GM21526 (cell line): ENCODE data around the gene AHCY.
"Not testable (repeated sequence)": the region's sequence is repeated elsewhere in the genome, so short reads cannot be mapped to it uniquely, and the experiment has no call there.

Experiments used
- ATAC-seq: cut with Tn5 transposase; IDR thresholded peaks from one replicate; pipeline ENCODE4 v1.9.1; 2021; ENCODE audit warnings: moderate library complexity; ENCODE audit not compliant: unreplicated experiment, low FRiP score

The AHCY gene

DNA sequence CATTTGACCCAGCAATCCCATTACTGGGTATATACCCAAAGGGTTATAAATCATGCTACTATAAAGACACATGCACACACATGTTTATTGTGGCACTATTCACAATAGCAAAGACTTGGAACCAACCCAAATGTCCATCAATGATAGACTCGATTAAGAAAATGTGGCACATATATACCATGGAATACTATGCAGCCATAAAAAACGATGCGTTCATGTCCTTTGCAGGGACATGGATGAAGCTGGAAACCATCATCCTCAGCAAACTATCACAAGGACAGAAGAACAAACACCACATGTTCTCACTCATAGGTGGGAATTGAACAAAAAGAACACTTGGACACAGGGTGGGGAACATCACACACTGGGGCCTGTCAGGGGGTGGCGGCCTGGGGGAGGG, 25.1 kb upstream of the AHCY start:
- ATAC-seq = not testable (repeated sequence)

DNA sequence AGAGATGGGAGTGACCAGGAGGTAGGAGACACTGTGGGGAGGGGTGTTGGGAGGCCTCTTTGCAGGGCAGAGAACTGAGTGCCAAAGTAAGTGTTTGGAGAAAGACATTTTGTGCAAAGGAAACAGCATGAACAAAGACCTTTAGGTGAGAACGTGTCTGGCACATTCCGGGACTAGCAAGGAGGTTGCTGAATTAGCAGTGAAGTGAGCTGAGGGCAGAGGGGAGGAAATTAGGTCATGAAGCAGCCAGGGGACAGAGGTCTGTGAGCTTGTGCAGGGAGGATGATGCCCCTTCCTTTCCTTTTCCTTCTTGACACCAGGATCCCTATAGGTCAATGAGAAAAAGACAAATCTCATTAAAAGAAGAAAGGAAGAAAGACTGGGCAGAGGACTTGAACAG, 21.4 kb upstream of the AHCY start:
- ATAC-seq = no peak

DNA sequence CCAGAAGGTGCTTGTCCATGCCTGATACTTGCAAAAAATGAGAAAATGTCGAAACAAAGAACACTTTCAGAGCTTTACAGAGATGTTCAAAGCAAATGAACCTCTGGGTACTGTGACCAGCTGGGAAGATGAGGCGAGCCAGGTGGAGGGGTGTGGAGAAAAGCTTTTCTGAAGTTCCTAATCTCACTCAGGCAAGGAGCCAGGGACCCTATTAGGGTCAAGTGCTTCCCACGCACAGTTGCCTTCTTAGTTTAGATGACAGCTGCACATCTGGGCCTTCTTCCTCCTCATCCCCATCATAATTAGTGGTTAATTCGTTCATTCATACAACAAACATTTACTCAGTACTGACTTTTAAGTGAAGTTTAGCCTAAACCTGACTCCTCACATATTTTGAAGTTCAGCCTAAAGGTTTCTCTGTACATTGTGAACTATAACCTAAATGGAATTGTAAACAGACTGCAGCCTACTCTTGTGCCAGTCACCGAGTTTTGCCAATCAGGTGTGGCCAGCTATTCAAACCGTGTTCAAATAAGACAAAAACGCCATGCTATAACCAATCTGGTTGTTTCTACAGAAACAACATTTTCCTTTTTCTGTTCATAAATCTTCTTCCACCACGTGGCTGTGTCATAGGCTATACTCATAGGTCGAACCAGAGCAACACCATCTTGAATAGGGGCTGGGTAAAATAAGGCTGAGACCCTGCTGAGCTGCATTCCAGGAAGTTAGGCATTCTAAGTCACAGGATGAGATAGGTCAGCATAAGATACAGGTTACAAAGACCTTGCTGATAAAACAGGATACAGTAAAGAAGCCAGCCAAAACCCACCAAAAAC, 19.3 kb upstream of the AHCY start:
- ATAC-seq = no peak

DNA sequence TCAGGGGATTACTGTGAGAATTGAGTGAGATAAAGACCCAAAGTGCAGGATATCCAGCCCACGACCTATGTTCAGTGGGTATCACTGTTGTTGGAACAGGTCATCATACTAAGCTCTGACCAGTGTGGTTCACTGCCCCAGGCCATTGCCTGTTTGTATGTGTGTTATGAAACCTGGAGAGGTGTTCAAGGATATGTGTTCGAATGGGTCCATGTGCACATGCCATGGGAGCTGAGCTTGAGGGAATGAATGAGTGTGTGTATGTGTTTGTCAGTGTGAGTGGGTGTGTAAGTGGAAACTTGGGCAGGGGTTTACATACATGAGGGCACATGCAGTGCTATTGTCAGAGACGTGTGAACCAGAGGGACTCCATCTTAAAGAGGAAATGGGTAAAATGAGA, 17.7 kb upstream of the AHCY start:
- no peak for ATAC-seq

DNA sequence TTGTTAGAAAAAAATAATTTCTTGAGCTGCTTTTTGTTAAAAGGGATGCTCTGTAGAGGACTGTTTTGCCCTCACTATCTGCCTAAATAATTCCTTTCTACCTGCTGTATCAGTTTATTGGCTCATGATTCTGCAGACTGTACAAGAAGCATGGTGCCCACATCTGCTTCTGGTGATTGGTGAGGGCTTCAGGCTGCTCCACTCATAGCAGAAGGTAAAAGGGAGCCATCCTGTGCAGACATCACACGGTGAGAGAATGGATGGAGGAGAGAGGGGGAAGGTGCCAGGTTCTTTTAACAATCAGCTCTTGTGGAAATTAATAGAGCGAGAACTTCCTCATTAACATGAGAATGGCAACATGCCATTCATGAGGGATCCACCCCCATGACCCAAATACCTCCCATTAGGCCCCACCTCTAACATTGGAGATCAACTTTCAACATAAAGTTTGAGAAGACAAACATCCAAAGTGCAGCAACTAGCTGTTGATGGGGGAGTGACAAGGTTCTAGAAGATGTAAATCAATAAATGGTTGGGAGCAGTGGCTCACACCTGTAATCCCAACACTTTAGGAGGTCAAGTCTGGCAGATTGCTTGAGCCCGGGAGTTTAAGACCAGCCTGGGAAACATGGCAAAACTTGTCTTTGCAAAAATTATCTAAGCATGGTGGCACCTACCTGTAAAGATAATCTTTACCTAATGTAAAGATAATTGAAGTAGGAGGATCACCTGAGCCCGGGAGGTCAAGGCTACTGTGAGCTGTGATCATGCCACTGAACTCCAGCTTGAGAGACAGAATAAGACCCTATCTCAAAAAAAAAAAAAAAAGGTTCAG, 15.7 kb upstream of the AHCY start:
- no peak for ATAC-seq

DNA sequence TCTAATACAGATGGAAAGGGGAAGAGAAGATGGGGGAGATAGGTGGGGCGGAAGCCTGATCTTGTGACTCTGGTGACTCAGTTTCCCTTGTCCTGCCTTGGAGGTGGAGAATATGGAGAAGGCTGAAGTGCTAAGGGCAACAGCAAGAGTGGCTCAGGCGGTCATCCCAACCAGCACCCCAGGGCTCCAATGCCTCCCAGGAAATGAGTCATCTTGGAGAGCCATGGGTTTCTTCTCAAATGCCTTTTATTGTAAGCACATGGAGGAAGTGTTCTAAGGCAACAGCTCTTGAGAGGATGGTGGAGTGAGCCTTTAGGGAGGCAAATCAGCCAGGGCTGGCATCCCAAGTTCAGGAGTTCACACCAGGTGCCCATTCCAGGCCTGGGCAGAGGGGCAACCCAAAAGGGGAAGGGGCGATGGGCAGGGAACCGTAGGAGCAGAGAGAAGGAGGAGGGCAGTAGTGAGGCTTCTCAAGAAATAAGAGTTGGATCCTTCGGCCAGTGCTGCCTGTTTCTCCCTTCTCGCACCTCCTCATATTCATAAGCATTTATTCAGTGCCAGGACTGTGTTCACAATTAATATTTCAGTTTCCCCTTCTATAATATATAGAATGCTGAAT, 13.2 kb upstream of the AHCY start:
- ATAC-seq = no peak

DNA sequence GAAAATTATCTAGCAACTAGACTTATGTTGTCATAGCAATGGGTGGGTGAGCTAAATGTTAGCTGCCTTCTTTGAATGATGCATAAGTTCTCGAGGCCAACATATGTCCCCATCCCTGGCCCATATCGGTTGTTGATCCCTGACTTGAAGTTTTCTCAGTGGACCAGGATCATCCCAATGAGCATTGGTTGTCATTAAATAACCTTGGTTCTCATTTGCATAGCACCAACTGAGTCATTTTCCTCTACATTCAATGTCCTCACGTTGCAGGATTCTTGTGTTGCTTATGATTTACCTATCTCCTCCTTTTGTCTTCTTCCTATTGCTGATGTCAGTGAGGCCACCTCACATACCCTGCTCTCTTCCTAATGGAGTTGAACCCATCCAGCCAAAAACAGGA, 12.1 kb upstream of the AHCY start:
- ATAC-seq = no peak

DNA sequence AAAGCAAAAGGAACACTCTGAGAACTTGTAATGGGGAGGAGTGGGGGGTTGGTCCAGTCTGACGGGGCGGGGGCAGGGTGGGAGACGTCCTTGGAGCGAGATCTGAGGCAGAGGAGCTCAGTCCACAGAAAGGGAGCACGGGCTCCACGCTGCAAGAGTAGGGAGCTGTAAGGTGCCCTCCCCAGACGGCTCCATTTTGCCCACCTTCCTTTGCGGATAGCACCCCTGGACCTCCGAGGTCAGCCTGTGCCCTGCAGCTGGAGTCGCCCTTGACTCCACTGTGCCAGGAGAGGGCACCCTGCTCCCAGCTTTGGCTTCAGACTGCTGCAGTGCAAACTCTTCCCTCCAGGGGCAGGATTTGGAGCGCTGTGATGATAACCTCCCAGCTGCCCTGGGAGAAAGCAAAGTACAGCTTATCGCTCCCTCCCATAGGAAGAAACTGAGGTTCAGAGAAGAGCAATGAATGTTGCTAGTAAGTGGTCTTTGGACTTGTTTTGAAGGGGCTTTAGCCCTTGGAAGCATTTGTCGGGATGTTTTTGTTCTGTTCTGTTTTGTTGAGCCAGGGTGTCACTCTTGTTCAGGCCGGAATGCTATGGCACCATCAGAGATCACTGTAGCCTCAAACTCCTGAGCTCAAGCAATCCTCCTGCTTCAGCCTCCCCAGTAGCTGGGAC, 9.5 kb upstream of the AHCY start:
- ATAC-seq = no peak

DNA sequence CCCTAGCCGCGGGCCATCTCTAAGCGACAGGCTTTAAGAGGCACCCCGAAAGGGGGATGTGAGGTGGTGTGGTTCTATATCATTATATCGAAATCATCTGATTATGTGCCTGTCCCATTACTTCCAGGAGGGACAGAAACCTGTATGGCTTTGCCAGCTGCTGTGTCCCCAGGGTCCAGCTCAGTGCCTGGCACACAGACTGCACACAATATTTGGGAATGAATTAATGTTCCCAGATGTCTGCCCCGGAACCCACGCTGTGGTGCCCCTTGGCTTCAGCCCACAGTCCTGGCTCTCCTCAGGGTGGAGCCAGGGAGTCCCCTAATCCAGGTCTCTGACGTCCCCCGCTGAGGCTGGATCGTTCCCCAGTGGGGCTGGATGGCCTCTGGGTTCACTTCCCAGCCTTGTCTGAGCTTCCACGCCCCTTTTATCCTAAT, 8.9 kb upstream of the AHCY start:
- no peak for ATAC-seq

DNA sequence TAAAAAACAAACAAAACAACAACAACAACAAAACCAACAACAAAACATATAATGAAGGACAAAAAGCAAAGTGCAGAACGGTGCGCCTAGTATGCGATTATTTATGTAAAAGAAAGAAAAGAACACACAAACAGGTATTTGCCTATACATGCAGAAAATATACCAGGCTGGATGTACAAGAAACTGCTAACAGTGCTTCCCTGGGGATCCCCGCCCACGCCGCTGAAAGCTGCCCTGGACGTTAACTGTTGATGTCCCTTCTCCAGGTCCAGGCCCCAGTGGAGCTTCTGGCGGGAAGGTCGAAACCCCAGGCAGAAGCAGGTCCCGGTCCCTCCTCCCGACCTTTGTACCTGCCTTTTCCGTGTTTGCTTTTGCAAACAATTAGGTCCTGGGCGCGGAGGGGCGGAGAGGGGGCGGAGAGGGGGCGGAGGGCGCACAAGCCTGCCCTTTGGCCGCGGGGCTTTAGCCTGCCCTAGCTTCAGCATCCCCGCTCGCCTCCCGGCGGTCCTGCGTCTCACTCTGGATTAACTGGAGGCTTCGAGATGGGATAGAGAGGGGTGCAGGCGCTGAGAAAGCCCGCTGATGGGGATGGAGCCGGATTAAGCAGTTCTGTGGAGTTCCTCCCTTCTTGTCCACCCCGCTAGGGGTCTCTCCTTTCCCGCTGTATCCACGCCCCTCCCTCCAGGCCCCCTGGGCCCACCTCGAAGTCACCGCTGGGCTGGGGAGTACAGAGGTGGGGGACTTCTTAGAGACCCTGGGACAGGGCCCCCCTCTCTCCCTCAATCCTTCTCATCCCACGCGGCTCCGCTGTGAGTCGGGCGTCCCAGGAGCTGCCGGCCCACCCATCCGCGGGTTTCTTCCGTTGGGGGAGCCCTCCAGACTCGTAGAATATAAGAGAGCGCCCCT, 8.2 kb upstream of the AHCY start:
- ATAC-seq = no peak

DNA sequence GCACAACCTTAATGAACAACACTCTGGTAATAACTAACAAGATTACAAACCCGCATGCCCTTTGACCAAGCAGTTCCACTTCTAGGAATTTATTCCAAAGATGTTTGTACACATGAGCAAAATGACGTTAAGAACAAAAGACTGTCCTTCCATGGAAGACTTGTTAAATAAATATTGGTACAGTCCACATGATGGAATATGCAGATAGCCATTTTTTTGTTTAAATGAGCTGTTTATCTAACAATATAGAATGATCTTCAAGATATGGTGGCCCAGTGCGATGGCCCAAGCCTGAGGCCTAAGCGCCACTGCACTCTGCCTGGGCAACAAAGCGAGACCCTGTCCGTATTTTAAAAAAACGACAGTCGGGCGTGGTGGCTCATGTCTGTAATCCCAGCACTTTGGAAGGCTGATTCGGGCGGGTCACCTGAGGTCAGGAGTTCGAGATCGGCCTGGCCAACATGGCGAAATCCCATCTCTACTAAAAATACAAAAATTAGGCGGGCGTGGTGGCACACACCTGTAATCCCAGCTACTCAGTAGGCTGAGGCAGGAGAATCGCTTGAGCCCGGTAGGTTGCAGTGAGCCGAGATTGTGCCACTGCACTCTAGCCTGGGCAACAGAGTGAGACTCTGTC, 7.4 kb upstream of the AHCY start:
- no peak for ATAC-seq

DNA sequence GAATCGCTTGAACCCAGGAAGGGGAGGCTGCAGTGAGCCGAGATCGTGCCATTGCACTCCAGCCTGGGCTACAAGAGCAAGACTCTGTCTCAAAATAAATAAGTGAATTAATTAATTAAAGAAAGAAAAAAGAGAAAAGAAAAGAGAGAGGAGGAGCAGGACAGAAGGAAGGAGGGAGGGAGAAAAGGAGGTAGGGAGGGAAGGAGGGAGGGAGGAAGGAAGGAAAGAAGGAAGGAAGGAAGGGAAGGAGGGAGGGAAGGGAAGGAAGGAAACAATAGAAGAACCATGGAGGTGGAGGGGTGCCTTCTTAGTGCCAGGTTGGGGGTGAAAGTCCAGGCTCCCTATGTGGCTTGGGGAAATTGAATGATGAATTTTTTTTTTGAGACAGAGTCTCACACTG, 6.5 kb upstream of the AHCY start:
- ATAC-seq = no peak

DNA sequence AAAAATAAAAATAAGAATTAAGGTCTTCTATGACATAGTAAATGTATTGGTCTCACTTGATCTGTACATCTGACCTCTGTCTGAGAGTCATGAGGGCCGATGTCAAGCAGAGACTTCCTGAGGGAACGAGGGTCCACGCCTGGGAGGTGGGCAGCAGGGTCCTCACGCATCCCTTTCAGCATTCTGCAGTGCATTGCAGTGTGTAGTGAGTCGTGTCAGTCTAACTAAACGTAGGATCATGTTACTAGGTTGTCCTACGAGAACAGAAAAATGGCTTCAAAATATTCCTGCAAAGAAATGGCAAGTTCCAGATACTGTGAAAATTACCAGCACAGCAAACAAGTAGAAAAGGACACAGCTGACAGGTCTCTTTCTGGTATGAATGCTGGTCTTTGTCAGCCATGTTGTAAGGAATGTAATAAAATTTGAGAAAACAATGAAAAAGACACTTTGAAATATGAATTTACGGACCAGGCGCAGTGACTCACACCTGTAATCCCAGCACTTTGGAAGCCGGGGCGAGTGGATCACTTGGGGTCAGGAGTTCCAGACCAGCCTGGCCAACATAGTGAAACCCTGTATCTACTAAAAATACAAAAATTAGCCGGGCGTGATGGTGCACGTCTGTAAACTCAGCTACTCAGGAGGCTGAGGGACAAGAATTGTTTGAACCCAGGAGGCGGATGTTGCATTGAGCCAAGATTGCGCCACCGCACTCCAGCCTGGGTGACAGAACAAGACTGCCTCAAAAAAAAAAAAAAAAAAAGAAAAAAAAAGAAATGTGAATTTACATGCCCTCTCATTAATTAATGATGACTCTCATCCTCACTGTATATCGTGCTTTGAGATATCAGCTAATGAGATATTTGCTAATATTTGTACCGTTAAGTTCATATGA, 2.4 kb upstream of the AHCY start:
- no peak for ATAC-seq

DNA sequence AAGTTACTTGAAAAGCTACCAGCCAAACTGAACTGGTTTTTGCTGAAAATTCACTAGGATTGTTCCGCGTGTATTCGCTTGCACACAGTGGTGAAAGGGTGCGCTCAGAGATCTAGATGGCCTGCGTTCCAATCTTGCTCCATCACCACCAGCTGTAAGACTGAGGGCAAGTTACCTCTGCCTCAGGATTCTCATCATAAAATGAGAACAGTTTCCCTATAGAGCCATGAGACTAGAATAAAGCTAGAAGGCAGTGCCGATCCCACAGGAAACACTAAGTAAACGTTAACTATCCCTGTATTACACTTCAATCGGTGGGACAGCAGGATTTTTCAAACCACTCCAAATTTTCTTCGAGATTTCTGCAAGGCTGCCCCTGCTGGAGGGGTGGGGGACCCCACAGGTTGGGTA, 838 bp downstream of the AHCY start:
- no peak for ATAC-seq

DNA sequence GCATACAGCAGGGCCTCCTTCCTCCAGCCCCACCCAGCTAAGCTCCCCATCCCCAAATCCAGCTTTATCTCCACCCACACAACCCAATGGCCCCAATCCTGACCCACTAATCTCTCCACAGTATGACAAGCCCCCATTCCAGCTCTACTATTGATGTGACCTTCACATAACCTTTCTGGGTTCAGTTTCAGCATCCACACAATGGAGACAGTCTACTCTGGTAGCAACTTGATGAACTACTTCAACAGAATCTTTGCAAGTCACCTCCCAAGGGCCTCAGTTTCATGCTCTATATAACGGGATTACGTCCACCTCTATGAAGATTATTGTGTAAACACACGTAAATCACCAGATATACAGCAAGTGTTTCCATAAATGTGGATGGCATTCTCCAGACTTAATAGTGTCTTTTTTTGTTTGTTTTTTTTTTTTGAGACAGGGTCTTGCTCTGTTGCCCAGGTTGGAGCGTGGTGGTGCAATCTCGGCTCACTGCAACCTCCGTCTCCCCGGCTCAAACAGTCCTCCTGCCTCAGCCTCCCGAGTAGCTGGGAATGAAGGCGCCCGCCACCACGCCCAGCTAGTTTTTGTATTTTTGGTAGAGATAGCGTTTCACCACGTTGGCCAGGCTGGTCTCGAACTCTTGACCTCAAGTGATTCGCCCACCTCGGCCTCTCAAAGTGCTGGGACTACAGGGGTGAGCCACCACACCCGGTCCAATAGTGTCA, 1.4 kb downstream of the AHCY start:
- no peak for ATAC-seq

DNA sequence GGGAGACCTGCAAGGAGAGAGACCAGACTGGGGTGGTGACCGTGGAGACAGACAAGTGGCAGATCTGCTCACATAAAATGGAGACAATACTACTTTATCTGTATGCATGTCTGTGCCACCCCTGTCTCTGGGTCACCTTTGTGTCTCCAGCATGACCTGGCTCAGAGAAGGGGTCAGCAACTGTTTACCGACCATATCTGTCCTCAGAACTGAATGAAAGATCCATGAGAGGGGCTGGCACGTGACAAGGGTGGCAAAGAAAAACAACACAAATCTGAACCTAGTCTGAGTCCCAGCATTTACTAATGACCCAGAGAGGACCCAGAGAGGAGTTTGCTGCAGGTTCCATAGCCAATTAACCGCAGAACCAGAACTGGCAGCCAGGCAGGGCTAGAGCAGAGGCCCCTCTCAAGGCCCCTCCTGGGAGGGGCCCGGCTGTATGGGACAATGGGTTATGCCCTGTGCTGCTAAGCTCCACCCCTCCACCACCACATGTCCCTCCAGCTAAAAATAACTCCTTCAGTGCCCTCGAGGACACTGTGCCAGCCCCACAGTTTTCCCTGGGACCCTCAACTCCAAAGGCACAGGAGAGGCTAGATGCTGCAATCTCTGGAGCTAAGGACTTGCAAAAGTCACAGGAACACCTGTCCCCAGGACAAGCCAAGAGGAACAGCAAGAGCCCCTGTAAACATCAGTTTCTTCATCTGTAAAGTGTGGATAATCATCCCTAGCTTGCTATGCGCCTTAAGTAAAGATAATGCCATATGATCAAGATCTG, 2.2 kb downstream of the AHCY start:
- no peak for ATAC-seq

DNA sequence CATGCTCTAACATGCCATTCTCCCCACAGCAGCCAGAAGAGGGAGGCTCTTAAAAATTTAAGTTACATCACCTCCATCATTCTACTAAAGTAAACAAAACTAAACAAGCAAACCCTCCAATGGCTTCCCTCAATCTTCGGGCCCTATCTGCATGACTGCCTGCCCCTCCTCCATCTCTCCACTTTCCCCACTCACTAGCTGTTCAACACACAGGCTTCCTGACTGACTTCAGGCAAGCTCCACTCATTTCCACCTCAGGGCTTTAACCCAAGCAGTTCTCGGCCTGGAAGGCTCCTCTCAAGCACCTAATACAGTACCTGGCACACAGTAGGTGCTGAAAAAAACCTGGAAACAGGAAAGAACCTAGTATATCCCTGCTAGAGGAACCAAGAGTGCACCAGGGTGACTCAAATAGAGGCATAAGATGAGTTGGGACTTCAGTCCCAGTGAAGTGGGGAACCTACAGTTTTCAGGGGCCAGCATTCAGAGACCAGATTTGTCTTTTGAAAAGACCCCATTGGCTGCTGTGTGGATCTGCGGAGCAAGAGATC, 2.8 kb downstream of the AHCY start:
- ATAC-seq = no peak
